Stomach (tissue), 4 donors: Measurements from ENCODE around the gene SMG9.

ENCODE experiments used
- EP300 ChIP-seq: sonication (generic); formaldehyde crosslinking; IDR thresholded peaks from one replicate; pipeline ENCODE4 v1.6.1; 2017; ENCODE audit warnings: antibody characterized with exemption
- POLR2A ChIP-seq, 4 donors: fragments of 450-650 bp; IDR thresholded peaks; one replicate each; pipeline ENCODE4 v1.6.1; 2016; ENCODE audit warnings: antibody characterized with exemption in 4 of 4, control low read depth in 2 of 4, mild to moderate bottlenecking in 1 of 4, moderate library complexity in 1 of 4
- POLR2AphosphoS5 ChIP-seq, 3 donors: sonication (generic); formaldehyde crosslinking; IDR thresholded peaks; one replicate each; pipeline ENCODE4 v1.6.1; 2016; ENCODE audit warnings: antibody characterized with exemption in 3 of 3
- TF ChIP-seq, protein P1 (sequence below), 7 experiments: fragments of 450-650 bp in 4 of 7; fragments of 200-600 bp in 3 of 7; sonication (generic) in 3 of 7; IDR thresholded peaks; one replicate each; pipeline ENCODE4 v1.5.1; 2016 to 2019; ENCODE audit warnings: antibody characterized with exemption in 7 of 7, control low read depth in 2 of 7, mild to moderate bottlenecking in 1 of 7

DNA sequence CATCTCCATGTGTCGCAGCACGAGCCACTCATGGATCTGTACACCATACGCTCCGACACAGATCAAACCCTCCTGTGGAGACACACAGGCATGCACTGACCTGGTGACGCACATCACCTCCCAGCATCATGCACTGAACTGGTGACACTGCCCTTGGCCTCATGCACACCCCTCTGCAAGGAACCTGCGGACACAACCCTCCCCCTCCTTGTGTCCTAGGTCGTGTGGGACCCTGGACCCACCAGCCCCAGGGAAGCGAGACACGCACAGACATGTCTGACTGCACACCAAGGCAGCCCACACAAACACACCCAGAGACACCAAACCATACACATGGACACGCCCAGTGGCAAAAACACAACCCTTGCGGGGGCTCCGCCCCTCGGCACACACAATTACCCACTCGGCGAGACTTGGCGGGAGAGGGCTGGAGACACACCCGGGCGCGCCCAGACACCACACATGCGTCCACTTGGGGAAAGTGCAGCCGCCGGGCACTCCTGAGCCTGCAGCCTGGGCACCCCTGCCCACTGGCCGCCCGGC lies 28.0 kb upstream of the SMG9 start:
- no peak for TF ChIP-seq POLR2A (IDR thresholded peaks at IDR 0.05)
- TF ChIP-seq EP300 = no peak
- TF ChIP-seq, protein P1, sequence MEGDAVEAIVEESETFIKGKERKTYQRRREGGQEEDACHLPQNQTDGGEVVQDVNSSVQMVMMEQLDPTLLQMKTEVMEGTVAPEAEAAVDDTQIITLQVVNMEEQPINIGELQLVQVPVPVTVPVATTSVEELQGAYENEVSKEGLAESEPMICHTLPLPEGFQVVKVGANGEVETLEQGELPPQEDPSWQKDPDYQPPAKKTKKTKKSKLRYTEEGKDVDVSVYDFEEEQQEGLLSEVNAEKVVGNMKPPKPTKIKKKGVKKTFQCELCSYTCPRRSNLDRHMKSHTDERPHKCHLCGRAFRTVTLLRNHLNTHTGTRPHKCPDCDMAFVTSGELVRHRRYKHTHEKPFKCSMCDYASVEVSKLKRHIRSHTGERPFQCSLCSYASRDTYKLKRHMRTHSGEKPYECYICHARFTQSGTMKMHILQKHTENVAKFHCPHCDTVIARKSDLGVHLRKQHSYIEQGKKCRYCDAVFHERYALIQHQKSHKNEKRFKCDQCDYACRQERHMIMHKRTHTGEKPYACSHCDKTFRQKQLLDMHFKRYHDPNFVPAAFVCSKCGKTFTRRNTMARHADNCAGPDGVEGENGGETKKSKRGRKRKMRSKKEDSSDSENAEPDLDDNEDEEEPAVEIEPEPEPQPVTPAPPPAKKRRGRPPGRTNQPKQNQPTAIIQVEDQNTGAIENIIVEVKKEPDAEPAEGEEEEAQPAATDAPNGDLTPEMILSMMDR (IDR thresholded peaks at IDR 0.05) = no peak
- TF ChIP-seq POLR2AphosphoS5 (IDR thresholded peaks at IDR 0.05) = peak in 1 of 3 donors; percentile 19
